T-helper 2 cell treated with Interferon-gamma antibody and Interleukin-4, amounts not matched to agents 5 μg/mL and 100 μg/mL, for 36 hours (primary cell): ENCODE results near the gene LRFN4.
"Not testable (repeated sequence)": the region's sequence is repeated elsewhere in the genome, so short reads cannot be mapped to it uniquely, and the experiment has no call there.

Experiments used
- DNase-seq: peaks from one replicate; pipeline ENCODE4 v3.0.0; 2021; ENCODE audit warnings: low spot score
- H3K27ac Mint-ChIP-seq: one replicate; pipeline ENCODE4 v1.8.0; 2021; ENCODE audit warnings: mild to moderate bottlenecking, mixed read lengths
- H3K27me3 Mint-ChIP-seq: one replicate; pipeline ENCODE4 v1.8.0; 2021; ENCODE audit warnings: low read depth, mixed read lengths
- H3K36me3 Mint-ChIP-seq: one replicate; pipeline ENCODE4 v1.8.0; 2021; ENCODE audit warnings: low read depth, mixed read lengths
- H3K4me1 Mint-ChIP-seq: one replicate; pipeline ENCODE4 v1.8.0; 2021; ENCODE audit warnings: low read depth, mixed read lengths
- H3K4me3 Mint-ChIP-seq: one replicate; pipeline ENCODE4 v1.8.0; 2022; ENCODE audit warnings: mild to moderate bottlenecking, moderate library complexity, mixed read lengths
- H3K9me3 Mint-ChIP-seq: one replicate; pipeline ENCODE4 v1.8.0; 2021; ENCODE audit warnings: mixed read lengths

Gene LRFN4

DNA sequence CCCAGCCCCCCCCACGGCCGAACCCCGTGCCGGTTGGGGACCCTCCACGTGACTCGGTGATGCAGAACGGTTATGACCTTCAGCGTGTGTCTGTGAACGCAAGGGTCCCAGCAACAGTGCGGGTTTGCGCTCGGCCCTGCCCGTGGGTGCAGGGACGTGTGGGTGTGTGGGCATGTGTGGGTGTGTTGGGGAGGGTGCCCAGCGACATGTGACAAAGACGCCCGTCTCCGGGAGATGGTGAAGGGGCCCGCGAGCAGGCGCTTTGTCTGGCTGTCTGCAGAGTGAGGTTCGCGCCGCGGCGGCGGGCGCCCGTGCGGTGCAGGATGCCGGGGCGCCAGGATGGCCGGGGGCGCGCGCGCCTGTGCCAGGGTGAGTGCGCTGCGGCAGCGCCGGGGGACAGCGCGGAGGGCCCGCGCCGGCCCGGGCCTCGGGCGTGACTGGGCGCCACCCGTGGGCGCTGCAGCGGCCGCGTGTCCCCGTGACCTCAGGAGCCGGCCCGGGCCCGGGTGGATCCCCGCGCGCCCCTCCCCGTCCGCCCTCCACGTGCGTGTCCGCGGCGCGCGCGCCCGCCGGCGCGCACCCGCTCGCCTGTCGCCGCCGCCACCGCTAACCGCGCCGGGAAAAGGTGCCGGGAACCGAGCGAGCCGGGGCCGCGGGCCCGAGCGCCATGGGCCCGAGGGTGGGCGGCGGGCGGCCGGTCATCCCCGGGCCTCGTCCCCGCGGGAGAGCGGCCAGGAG lies at the start of gene LRFN4:
TSS of gene LRFN4 (plus strand) at position 569 of the 738 bp plus-strand sequence. CDS start 681 bp downstream, outside the sequence.
- H3K9me3 Mint-ChIP-seq: no peaks in the 10 kb centered on the region
- peaks cover 9% of the 10 kb centered on the region for H3K4me1 Mint-ChIP-seq
- peak within 1 kb of the TSS; percentile 93 for H3K27ac Mint-ChIP-seq
- DNase-seq: no peak
- no peaks in the 10 kb centered on the region for H3K36me3 Mint-ChIP-seq
- H3K27me3 Mint-ChIP-seq: no peaks in the 10 kb centered on the region
- peak within 1 kb of the TSS; percentile 92 for H3K4me3 Mint-ChIP-seq

GRCh38 chr11:66809592-66809991 lies 47.3 kb upstream of the LRFN4 start:
- no peaks in the 10 kb centered on the region for H3K36me3 Mint-ChIP-seq
- H3K27me3 Mint-ChIP-seq: no peaks in the 10 kb centered on the region
- DNase-seq: no peak
- no peak overlapping the region for H3K4me3 Mint-ChIP-seq
- H3K4me1 Mint-ChIP-seq: no peaks in the 10 kb centered on the region
- H3K9me3 Mint-ChIP-seq: no peaks in the 10 kb centered on the region
- H3K27ac Mint-ChIP-seq: no peak overlapping the region

DNA sequence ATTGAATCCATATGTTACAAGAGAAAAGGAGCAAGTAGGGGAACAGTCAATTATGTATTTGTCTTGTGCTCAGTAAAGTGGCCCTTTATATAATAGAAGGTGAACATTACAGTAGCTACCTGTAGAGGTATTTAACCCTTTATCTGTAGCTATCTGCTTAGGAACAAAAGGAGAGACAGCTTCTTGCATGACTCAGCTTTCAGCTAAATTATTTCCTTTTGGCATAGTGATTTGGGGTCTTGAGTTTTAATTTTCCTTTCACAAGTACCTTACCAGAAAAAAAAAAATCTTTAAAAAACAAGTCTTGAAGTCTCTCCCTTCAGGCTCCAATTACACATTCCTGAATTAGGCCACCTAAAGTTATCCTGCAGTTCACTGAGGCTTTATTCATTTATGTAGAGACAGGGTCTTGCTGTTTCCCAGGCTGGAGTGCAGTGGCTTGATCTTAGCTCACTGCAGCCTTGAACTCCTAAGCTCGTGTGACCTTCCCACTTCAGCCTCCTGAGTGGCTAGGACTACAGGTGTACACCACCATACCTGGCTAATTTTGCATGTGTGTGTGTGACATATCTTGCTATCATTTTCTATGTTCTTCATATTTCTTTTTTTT lies 46.2 kb upstream of the LRFN4 start:
- Mint-ChIP-seq H3K27me3 (no peaks in the 10 kb centered on the region), H3K4me1 (no peaks in the 10 kb centered on the region), H3K9me3 (no peaks in the 10 kb centered on the region), H3K4me3 (no peak overlapping the region), H3K27ac (no peak overlapping the region), H3K36me3 (no peaks in the 10 kb centered on the region)
- no peak for DNase-seq

- Mint-ChIP-seq H3K27ac (no peak overlapping the region), H3K4me1 (no peaks in the 10 kb centered on the region), H3K36me3 (no peaks in the 10 kb centered on the region), H3K27me3 (no peaks in the 10 kb centered on the region), H3K4me3 (no peak overlapping the region), H3K9me3 (no peaks in the 10 kb centered on the region)
- no peak for DNase-seq
These were observed 42.2 kb upstream of the LRFN4 start for GRCh38 chr11:66814678-66815077.

DNA sequence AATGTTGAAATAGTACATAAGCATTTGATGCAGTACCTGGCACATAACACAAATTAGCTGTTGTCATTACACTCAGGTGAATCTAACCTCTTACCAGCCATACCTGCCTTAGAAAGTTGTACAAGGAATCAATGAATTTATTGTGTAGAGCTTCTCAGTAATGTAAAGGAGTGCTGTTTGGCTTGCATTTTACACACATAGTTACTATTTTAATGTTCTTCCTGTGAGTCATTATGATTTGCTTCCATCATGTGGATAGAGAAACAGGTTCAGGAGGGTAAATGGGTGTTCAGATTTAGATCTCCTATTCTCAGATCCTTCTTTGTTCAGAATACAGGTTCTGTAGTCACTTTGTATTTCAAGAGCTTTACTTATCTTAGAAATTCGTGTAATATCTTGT lies 41.2 kb upstream of the LRFN4 start:
- H3K36me3 Mint-ChIP-seq: no peaks in the 10 kb centered on the region
- no peak overlapping the region for H3K4me3 Mint-ChIP-seq
- no peak overlapping the region for H3K27ac Mint-ChIP-seq
- no peaks in the 10 kb centered on the region for H3K9me3 Mint-ChIP-seq
- no peaks in the 10 kb centered on the region for H3K4me1 Mint-ChIP-seq
- H3K27me3 Mint-ChIP-seq: no peaks in the 10 kb centered on the region
- DNase-seq: no peak

DNA sequence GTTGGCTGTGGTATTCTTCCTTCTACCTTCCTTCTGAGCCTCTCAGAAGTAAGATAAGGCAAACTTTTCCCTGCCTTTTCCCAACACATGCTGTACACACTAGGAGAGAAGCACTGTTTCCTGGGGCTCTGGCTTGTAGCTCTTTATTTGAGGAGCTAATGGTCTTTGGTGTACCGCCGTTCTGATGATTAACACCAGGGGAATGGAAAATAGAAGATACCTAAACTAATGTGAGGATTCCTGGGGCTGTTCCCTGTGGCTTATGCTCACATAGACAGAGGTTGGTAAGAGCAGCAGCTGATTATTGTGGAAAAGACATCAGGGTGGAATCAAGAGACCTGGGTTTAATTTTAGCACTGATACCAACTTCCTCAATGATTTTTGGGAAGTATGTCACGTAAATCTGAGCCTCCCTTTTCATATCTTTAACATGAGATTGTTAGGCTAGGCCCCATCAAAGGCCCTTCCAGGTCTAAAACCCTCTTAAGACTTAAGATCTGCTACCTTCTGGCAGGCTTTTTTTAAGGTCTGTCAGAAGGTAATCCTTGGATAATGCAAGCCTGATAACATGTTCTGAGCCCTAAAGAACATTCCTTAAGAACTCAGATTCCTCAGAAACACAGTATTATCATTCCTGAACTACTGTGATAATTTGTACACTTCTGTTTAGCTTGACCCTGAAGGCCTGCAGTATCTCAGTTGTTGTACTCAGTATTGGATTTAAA lies 38.5 kb upstream of the LRFN4 start:
- Mint-ChIP-seq H3K27me3 (no peaks in the 10 kb centered on the region), H3K4me3 (no peak overlapping the region), H3K9me3 (no peaks in the 10 kb centered on the region), H3K27ac (no peak overlapping the region), H3K36me3 (no peaks in the 10 kb centered on the region), H3K4me1 (no peaks in the 10 kb centered on the region)
- no peak for DNase-seq

- no peaks in the 10 kb centered on the region for H3K4me1 Mint-ChIP-seq
- DNase-seq: no peak
- no peaks in the 10 kb centered on the region for H3K36me3 Mint-ChIP-seq
- no peak overlapping the region for H3K4me3 Mint-ChIP-seq
- no peak overlapping the region for H3K27ac Mint-ChIP-seq
- H3K9me3 Mint-ChIP-seq: no peaks in the 10 kb centered on the region
- H3K27me3 Mint-ChIP-seq: no peaks in the 10 kb centered on the region
These were observed 36.5 kb upstream of the LRFN4 start for GRCh38 chr11:66820381-66820780.

GRCh38 chr11:66820901-66821300 lies 36.0 kb upstream of the LRFN4 start:
- Mint-ChIP-seq H3K4me3 (no peak overlapping the region), H3K9me3 (no peaks in the 10 kb centered on the region), H3K27ac (no peak overlapping the region), H3K36me3 (no peaks in the 10 kb centered on the region), H3K4me1 (no peaks in the 10 kb centered on the region), H3K27me3 (no peaks in the 10 kb centered on the region)
- DNase-seq: no peak

DNA sequence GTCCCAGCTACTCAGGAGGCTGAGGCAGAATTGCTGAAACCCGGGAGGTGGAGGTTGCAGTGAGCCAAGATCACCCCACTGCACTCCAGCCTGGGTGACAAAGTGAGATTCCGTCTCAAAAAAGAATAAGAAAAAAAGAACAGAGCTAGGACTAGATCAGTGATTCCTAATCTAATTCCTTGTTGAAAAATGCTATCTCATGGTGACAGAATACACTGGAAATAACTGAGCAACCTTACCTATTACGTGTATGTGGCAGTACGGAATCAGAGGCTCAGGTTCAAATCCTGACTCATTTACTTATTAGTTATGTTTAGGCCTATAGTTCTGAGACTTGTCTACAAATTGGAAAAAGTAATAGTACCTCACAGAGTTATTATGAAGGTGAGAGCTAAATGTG lies 33.2 kb upstream of the LRFN4 start:
- no peaks in the 10 kb centered on the region for H3K9me3 Mint-ChIP-seq
- no peaks in the 10 kb centered on the region for H3K4me1 Mint-ChIP-seq
- no peak overlapping the region for H3K4me3 Mint-ChIP-seq
- H3K36me3 Mint-ChIP-seq: no peaks in the 10 kb centered on the region
- no peaks in the 10 kb centered on the region for H3K27me3 Mint-ChIP-seq
- no peak for DNase-seq
- H3K27ac Mint-ChIP-seq: no peak overlapping the region

GRCh38 chr11:66824573-66824972 lies 32.3 kb upstream of the LRFN4 start:
- not testable (repeated sequence) for H3K9me3 Mint-ChIP-seq, H3K27me3 Mint-ChIP-seq, H3K4me1 Mint-ChIP-seq, DNase-seq, H3K27ac Mint-ChIP-seq, H3K36me3 Mint-ChIP-seq, H3K4me3 Mint-ChIP-seq

GRCh38 chr11:66834539-66834845 lies 22.4 kb upstream of the LRFN4 start:
- Mint-ChIP-seq H3K27me3 (no peaks in the 10 kb centered on the region), H3K36me3 (peaks cover 8% of the 10 kb centered on the region), H3K4me1 (peaks cover 8% of the 10 kb centered on the region), H3K4me3 (no peak overlapping the region), H3K9me3 (no peaks in the 10 kb centered on the region), H3K27ac (no peak overlapping the region)
- no peak for DNase-seq

DNA sequence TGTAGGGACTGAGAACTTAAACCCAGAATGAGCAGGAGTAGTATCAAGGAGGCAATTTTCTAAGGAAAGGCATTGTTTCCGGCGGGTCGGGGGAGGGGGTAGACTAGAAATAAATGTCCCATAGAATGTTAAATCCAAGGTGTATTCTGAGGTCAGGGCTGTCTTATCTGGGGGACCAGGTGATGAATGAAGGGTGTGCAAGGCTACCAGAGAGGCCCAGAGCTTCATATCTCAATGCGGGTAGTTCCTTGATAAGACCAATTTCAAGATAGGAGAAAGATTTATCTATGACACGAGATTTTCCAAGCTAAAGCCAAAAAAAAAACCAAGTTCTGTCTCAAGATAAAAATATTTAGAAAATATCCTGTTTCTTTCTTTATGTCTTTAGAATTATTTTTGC lies 21.9 kb upstream of the LRFN4 start:
- peaks cover 8% of the 10 kb centered on the region for H3K4me1 Mint-ChIP-seq
- H3K36me3 Mint-ChIP-seq: peaks cover 8% of the 10 kb centered on the region
- no peak overlapping the region for H3K4me3 Mint-ChIP-seq
- no peaks in the 10 kb centered on the region for H3K9me3 Mint-ChIP-seq
- no peaks in the 10 kb centered on the region for H3K27me3 Mint-ChIP-seq
- DNase-seq: no peak
- H3K27ac Mint-ChIP-seq: no peak overlapping the region

DNA sequence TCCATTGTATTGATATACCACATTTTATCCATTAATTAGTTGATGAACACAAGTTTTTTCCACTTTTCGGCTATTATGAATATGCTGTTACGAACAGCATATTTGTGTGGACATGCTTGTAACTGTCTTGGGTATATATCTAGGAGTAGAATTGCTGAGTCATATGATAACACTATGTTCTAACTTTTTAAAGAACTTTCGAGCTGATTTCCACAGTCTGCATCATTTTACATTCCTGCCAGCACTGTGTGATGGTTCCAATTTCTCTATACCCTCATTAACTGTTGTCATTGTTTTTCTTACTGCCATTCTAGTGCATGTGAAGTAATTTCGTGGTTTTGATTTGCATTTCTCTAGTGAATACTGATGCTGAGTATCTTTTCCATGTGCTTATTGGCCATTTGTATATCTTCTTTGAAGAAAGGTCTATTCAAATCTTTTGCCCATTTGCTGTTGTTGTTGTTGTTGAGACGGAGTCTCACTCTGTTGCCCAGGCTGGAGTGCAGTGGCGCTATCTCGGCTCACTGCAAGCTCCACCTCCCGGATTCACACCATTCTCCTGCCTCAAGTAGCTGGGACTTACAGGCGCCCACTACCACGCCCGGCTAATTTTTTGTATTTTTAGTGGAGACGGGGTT lies 21.0 kb upstream of the LRFN4 start:
- no peak overlapping the region for H3K4me3 Mint-ChIP-seq
- H3K27ac Mint-ChIP-seq: no peak overlapping the region
- H3K36me3 Mint-ChIP-seq: peaks cover 16% of the 10 kb centered on the region
- no peaks in the 10 kb centered on the region for H3K9me3 Mint-ChIP-seq
- peaks cover 17% of the 10 kb centered on the region for H3K4me1 Mint-ChIP-seq
- no peak for DNase-seq
- no peaks in the 10 kb centered on the region for H3K27me3 Mint-ChIP-seq
